A172 (cell line): ENCODE results near the gene NUDT2. TPM values are rescaled to one million over a fixed set of nuclear protein-coding genes. Genes with fewer than 3 reads are reported as not detected.

Source experiments
- DNase-seq: peaks from one replicate; pipeline ENCODE4 v3.0.0-alpha.2; 2015; ENCODE audit warnings: low spot score
- total RNA-seq: library from RNA; depleted of rRNA; stranded (reverse); fragments of >200 nt; shearing (Covaris generic); gene quantifications from 2 replicates; pipeline ENCODE4 v1.2.3, GENCODE V29; 2014

Gene NUDT2
- total RNA-seq, 1 experiment from 2014 or later = 52.1 TPM

- DNase-seq = no peak
These were observed 41.1 kb downstream of the NUDT2 start for GRCh38 chr9:34370335-34370969.

- DNase-seq = no peak
These were observed 41.9 kb downstream of the NUDT2 start for GRCh38 chr9:34370970-34371880.

- no peak for DNase-seq
These were observed 42.6 kb downstream of the NUDT2 start for GRCh38 chr9:34371886-34372466.

DNA sequence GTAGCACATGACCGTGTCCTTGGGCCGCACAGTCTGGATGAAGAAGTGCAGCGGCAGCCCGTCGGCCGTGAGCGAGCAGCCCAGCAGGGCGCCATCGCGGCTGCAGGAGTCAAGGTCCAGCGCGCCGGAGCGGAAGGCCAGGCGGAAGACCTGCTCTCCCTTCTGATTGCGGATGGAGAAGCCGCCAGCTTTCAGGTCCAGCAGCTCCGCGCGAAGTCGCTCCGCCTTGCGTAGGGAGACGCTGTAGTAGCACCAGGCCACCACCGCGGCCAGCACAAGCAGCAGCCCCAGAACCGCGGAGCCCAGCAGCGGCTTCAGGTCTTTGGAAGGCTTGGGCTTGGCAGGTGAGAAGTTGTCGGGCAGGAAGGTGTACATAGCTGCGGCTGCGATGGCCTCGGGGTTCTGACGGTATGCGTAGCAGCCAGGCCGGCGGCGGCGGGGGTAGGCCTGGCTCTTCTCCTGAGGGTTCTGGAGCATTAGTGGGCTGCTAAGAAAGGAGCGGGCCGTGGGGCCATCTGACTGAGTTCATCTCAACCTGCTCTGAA lies 43.2 kb downstream of the NUDT2 start:
- no peak for DNase-seq

DNA sequence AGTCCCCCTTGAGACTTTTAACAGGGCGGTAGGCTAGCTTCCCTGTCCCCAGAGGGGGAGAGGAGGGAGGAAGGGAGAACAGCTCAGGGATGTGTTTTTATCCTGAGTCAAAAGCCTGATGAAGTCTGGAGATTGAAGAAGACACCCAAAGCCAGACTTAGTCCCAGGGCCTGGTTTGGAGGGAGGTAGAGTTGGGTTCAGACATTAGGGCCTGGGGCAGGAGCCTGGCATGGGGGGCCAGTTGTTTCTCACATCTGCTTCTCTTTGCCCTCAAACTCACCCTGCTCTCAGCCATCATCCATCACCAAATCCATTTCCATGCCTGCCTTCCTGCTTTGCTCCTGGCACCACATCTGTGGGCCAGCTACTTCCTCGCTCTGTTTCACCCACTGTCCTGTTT lies 44.4 kb downstream of the NUDT2 start:
- DNase-seq = no peak

GRCh38 chr9:34374339-34374738 lies 45.0 kb downstream of the NUDT2 start:
- DNase-seq = no peak

- no peak for DNase-seq
These were observed 45.7 kb downstream of the NUDT2 start for GRCh38 chr9:34374905-34375552.

- DNase-seq = peak; percentile 48
These were observed 46.7 kb downstream of the NUDT2 start for GRCh38 chr9:34375901-34376595.

- DNase-seq = peak; percentile 95
These were observed 47.4 kb downstream of the NUDT2 start, which contains the start of gene MYORG for GRCh38 chr9:34376596-34377403. Gene MYORG (minus strand): TSS chr9:34376898. CDS start chr9:34372943, 3,955 bp downstream.

GRCh38 chr9:34377404-34377746 lies 48.0 kb downstream of the NUDT2 start:
- DNase-seq = no peak

DNA sequence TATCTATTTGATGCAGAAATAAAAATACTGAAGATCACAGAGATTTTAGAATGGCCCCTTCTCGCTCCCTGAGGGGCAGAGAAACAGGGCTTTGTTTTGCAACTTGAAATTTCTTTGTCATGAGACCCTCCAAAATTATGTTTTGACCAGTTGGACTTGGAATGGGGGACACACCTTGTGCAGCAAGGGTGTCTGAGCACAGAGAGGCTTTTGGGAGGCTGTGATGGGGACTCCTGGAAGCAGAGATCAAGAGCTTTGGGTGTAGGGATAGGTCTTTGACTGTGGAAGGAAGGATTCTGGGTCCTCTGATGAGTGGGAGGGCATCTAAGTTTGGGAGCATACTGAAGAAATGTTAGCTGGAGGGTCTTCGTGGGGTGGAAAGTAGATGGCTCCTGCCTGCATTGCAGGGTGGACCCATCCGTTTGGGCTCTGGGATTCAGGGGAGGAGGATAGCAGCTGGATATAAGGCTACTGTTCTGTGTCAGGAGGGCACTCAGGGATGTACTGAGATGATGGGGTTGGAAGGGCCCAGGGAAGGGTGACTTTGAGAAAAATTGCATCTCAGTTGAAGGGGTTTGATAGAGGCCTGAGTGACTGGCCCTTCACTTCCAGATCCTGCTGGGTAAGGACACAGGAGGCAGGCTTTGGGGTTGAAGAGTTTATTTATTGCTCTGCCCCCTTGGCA lies 49.1 kb downstream of the NUDT2 start:
- DNase-seq = no peak

DNA sequence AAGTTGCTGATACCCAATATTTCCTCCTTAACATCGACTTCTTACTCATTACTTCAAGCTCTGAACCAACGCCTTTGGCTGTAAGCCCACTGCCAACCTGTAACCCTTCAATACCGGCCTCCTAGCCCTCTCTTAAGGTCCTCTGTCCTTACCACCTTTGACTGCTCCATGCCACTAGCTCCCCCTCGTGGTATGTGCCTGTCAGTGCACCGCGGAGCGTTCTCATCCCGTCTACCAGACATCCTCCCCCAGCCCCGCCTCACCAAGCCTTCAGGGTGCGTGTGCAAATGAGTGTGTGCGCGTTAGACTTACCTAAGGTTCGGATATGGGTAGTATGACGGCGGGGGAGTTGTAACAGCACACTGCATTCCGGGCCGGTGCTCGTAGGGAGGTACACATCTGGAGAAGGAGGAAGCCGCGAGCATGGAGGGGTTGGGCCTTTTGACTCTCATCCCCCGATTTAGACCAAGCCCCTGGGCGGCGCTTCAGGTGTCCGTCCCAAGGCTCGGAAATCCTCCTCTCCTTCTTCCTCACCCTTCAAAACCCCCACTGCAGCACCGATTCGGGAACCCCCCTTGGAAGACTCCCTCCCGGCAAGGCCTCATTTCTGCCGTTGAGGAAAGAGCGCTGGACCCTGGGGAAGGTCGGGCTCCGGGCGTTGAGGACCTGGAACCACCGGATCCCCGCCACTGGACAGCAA lies 50.1 kb downstream of the NUDT2 start:
- peak; percentile 77 for DNase-seq

DNA sequence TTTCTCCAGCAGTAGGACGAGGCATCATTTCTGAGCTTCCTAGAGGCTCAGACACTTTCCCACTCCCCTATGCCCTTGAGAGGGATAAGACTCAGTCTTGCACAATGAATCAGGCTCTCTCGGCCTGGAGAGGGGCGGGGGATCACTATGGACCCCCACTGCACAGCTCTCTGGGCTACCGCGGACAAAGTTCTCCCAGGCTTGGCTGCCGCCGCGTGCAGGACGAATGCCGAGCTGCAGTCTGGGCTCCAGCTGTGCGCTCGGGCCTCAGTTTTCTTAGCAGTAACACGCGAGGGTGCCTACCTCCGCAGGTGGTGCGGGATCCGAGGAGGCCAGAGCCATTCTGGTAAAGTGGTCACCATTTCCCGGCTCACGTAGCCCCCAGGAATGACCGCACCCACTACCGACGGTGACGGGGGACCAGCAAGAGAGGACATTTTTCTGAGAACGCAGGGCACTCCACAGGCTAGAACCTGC lies 50.7 kb downstream of the NUDT2 start:
- no peak for DNase-seq

- DNase-seq = no peak
These were observed 51.3 kb downstream of the NUDT2 start for GRCh38 chr9:34380511-34381315.

GRCh38 chr9:34381323-34381722 lies 52.0 kb downstream of the NUDT2 start:
- no peak for DNase-seq

- DNase-seq = no peak
These were observed 52.7 kb downstream of the NUDT2 start for GRCh38 chr9:34382054-34382453.

DNA sequence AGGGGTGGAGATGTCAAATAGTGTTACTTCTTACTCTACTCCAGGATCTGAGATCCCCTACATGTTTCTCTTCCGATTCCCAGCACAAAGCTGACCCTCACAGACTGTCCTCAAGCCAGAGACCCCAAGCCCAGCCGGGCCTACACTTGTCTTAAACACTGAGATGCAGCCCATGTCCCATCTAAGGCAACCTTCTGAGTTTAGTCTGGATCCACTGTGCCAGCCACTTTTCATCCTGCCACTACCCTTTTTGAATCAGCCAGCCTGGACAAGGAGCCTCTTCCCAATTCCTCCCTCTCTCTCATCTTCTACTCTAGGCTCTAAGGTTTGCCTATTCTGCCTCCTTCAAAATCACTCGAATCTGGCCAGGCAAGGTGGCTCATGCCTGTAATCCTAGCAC lies 53.5 kb downstream of the NUDT2 start:
- DNase-seq = no peak

- no peak for DNase-seq
These were observed 54.5 kb downstream of the NUDT2 start for GRCh38 chr9:34383904-34384303.
